ENCODE measurements around the gene DAZAP2.
"Not testable (repeated sequence)": the region's sequence is repeated elsewhere in the genome, so short reads cannot be mapped to it uniquely, and the experiment has no call there.

DNA sequence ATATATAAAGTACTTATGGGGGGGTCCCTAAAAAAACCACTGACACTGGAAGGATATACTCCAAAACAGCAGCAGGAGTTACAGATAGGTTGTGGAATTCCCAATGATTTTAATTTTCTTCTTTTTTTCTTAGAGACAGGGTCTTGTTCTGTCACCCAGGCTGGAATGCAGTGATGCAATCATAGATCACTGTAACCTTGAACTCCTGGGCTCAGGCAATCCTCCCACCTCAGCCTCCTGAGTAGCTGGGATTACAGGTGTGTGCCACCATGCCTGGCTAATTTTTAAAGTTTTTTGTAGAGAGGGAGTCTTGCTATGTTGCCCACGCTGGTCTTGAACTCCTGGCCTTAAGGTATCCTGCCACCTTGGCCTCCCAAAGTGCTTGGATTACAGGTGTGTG, 21.0 kb downstream of the DAZAP2 start:
- TF ChIP-seq POLR2A (IDR thresholded peaks at IDR 0.05; ENCODE audit: low read length); GATA1 (IDR thresholded peaks at IDR 0.05; ENCODE audit: low read depth, low read length): not testable (repeated sequence)

Measured in erythroblast (primary cell).